Erythroblast (primary cell): ENCODE results near the gene FNDC3B.

Experiments used
- GATA1 ChIP-seq: IDR thresholded peaks from 2 replicates; pipeline ENCODE4 v1.6.1; 2011; ENCODE audit warnings: low read depth, mild to moderate bottlenecking, control low read depth, low read length, moderate library complexity
- POLR2A ChIP-seq: IDR thresholded peaks from 2 replicates; pipeline ENCODE4 v1.6.1; 2011; ENCODE audit warnings: mild to moderate bottlenecking, low read length

GRCh38 chr3:172287937-172288477, 248.6 kb downstream of the FNDC3B start:
- TF ChIP-seq POLR2A: no peak
- no peak for TF ChIP-seq GATA1
